Measurements from ENCODE around the gene OR5K4. TPM values are rescaled to one million over a fixed set of nuclear protein-coding genes. Genes with fewer than 3 reads are reported as not detected.

OR5K4 gene
- total RNA-seq, 2 experiments from 2014 or later: not detected

DNA sequence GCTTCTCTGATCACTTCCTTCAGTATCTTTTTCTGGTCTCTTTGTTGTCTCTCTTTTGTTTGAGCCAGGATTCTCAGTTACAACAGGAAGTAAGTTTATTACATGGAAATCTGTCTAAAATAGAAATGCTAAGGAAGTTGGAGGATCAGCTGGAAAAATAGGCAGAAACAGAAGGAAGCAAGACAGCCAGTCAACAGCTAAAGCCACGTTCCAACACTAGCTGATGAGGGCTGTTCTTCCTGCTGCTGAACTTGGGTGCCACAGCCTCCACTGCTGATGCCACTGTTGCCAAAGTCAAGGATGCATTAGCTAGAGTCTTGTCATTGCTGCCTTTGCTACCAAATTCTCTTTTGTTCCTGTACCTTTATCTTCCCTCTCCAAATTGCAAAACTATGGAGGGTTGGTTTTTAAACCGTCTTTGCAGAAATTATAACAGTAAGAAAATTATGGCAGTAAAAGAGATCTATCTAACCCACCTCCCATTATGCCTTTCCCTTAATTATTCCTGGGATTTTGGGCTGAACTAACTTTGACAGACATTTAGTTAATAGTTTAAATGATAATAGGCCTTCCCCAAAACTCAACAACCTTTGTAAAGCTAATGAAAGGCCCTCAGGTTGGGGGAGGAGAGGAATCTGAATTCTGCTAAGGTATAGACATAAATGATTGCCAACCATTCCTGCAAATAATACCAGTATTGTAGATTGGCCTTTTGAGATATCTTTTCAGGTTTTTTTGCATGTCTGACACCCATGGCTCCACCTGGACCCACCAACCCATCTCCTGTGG is 27.4 kb upstream of the OR5K4 start:
- ATAC-seq (no peak), DNase-seq (no peak)
- ChIA-PET POLR2A (no interaction called here), CTCF (interaction anchor here (1.1 kb wide), 1 partner anchor 286 kb away, joined by 5 read pairs; no protein-coding TSS in a partner anchor)
- H3K4me3 Mint-ChIP-seq: no peak overlapping the region
- no peaks in the 10 kb centered on the region for H3K4me1 Mint-ChIP-seq (ENCODE audit: low read depth)
- no peaks in the 10 kb centered on the region for H3K9me3 Mint-ChIP-seq
- H3K27me3 Mint-ChIP-seq: peaks cover 14% of the 10 kb centered on the region
- intact Hi-C loops (cut with micrococcal nuclease): no loop called here
- H3K27ac Mint-ChIP-seq: no peak overlapping the region
- no peaks in the 10 kb centered on the region for H3K36me3 Mint-ChIP-seq (ENCODE audit: low read depth)
- TF ChIP-seq, protein P1, sequence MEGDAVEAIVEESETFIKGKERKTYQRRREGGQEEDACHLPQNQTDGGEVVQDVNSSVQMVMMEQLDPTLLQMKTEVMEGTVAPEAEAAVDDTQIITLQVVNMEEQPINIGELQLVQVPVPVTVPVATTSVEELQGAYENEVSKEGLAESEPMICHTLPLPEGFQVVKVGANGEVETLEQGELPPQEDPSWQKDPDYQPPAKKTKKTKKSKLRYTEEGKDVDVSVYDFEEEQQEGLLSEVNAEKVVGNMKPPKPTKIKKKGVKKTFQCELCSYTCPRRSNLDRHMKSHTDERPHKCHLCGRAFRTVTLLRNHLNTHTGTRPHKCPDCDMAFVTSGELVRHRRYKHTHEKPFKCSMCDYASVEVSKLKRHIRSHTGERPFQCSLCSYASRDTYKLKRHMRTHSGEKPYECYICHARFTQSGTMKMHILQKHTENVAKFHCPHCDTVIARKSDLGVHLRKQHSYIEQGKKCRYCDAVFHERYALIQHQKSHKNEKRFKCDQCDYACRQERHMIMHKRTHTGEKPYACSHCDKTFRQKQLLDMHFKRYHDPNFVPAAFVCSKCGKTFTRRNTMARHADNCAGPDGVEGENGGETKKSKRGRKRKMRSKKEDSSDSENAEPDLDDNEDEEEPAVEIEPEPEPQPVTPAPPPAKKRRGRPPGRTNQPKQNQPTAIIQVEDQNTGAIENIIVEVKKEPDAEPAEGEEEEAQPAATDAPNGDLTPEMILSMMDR (IDR thresholded peaks at IDR 0.05): no peak

DNA sequence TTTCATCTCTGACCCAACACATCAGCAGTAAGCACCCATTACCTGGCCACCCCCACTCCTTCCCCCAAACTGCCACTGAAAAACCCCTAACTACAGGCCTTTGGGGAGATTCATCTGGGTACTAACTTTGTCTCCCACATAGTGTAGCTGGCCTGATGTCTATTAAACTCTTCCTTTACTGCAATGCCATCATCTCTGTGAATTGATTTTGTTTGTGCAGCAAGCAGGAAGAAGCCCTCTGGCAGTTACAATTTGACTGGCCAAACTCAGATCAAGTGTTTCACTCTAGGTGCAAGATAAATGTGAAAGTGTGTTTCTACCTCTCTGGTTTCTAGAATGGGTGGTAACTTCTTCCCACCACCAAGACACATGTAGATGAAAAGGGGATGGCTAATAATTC is 26.7 kb upstream of the OR5K4 start:
- Mint-ChIP-seq H3K36me3 (ENCODE audit: low read depth) (no peaks in the 10 kb centered on the region), H3K9me3 (no peaks in the 10 kb centered on the region), H3K4me3 (no peak overlapping the region), H3K27me3 (peaks cover 17% of the 10 kb centered on the region), H3K4me1 (ENCODE audit: low read depth) (no peaks in the 10 kb centered on the region), H3K27ac (no peak overlapping the region)
- TF ChIP-seq, protein P1 (IDR thresholded peaks at IDR 0.05): no peak
- ATAC-seq: peak; percentile 52
- ChIA-PET POLR2A (no interaction called here), CTCF (no interaction called here)
- intact Hi-C loops (cut with micrococcal nuclease): no loop called here
- DNase-seq: no peak

DNA sequence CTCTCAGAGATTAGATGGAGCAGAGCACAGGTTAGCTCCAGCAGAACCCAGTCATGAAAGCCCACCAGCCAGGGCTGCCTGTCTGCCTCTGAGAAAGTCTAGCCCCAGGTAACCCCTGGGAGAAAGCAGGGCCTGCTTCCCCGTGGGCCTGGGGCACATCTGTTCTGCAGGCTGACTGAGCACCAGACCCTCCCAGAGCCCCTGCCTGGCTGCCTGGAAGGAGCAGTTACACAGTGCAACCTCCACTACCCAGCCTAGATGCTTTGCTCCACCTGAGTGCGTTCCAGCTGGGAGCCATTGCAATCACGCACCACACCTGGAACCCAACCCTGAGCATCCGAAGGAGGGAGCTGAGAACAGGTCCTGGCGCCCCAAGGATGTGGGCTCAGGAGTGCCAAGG is 24.7 kb upstream of the OR5K4 start:
- intact Hi-C loops (cut with micrococcal nuclease): loop anchor here (1.0 kb wide), 1 partner anchor 290 kb away; no protein-coding TSS in a partner anchor
- DNase-seq: no peak
- Mint-ChIP-seq H3K4me3 (no peak overlapping the region), H3K9me3 (no peaks in the 10 kb centered on the region), H3K27me3 (peaks cover 17% of the 10 kb centered on the region), H3K27ac (no peak overlapping the region), H3K36me3 (ENCODE audit: low read depth) (no peaks in the 10 kb centered on the region), H3K4me1 (ENCODE audit: low read depth) (no peaks in the 10 kb centered on the region)
- CTCF ChIA-PET: interaction anchor here (0.6 to 3.2 kb wide), 17 partner anchors 10 to 564 kb away, joined by 3 to 42 read pairs (median 4); partner anchors contain the start of gene ARL6
- POLR2A ChIA-PET: interaction anchor here (1.2 kb wide), 1 partner anchor 230 kb away, joined by 3 read pairs; no protein-coding TSS in a partner anchor
- TF ChIP-seq, protein P1 (IDR thresholded peaks at IDR 0.05): no peak
- ATAC-seq: no peak

DNA sequence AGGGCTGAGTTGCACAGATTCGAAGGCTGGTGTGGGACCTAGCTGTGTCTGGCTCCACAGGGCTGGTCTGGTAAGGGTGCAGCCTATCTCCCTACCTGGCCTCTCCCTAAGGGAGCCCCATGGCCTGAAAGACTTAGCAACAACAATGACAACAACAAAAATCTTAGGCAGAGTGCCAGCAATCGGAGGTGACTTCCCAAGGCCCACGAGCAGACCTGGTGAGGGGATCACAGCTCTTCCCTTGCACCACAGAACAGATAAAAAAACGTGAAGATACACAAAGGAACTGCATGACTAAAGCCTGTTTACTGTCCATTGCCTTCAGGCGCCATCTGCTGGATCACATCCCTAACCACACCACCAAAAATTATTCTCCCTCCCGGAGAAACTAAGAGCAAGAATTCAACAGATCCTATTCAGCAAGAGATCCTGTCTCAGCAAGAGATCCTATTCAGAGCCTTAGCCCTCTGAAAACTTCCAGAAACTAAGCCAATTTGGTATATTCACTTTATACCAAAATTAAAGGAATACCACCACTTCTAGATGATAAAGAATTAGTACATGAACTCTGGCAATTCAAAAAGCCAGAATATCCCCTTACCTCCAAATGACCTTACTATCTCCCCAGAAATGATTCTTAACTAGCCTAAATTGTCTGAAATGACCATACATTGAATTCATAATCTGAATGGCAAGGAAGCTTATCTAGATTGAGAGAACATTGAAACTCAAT is 24.1 kb upstream of the OR5K4 start:
- peak; percentile 69 for DNase-seq
- ChIA-PET POLR2A (interaction anchor here (1.2 kb wide), 1 partner anchor 231 kb away, joined by 3 read pairs; no protein-coding TSS in a partner anchor), CTCF (interaction anchor here (0.6 to 3.2 kb wide), 24 partner anchors 9 to 565 kb away, joined by 3 to 42 read pairs (median 4); partner anchors contain the start of gene ARL6)
- Mint-ChIP-seq H3K36me3 (ENCODE audit: low read depth) (no peaks in the 10 kb centered on the region), H3K27me3 (peaks cover 19% of the 10 kb centered on the region), H3K9me3 (no peaks in the 10 kb centered on the region), H3K27ac (no peak overlapping the region), H3K4me1 (ENCODE audit: low read depth) (no peaks in the 10 kb centered on the region), H3K4me3 (no peak overlapping the region)
- intact Hi-C loops (cut with micrococcal nuclease): loop anchor here (1.0 kb wide), 1 partner anchor 290 kb away; no protein-coding TSS in a partner anchor
- peak; percentile 89 for ATAC-seq
- TF ChIP-seq, protein P1 (IDR thresholded peaks at IDR 0.05): peak; percentile 75
